ENCODE results near the gene OTOF. TPM values are rescaled to one million over a fixed set of nuclear protein-coding genes. Genes with fewer than 3 reads are reported as not detected.
A peak's percentile ranks its signal among the peaks of the same experiment; 100 is the strongest.
"Not testable (repeated sequence)": the region's sequence is repeated elsewhere in the genome, so short reads cannot be mapped to it uniquely, and the experiment has no call there.

The OTOF gene
- polyA plus RNA-seq, 4 donors, result 0.09 to 0.32 (median 0.20) TPM

DNA sequence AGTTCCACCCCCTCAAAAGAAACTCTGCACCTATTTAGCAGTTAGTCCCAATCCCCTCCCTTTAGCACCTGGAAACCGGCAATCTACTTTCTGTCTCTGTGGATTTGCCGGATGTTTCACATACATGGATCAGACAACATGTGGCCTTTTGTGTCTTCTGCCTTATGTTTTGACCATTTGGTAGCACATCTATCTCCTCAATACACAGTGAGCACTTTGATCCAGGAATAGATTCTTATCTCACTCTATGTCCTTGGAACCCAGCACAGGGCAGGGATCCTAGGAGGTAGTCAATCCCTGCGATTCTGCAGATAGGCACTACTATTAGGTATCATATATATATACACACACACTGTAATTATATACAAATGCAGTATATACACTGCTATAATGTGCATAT is 3.8 kb upstream of the OTOF start:
- no peak for DNase-seq (ENCODE audit: low read depth in 4 of 4, low spot score in 3 of 4)

GRCh38 chr2:26480566-26481423 is 2.9 kb upstream of the OTOF start:
- no peak for DNase-seq (ENCODE audit: low read depth in 4 of 4, low spot score in 3 of 4)

DNA sequence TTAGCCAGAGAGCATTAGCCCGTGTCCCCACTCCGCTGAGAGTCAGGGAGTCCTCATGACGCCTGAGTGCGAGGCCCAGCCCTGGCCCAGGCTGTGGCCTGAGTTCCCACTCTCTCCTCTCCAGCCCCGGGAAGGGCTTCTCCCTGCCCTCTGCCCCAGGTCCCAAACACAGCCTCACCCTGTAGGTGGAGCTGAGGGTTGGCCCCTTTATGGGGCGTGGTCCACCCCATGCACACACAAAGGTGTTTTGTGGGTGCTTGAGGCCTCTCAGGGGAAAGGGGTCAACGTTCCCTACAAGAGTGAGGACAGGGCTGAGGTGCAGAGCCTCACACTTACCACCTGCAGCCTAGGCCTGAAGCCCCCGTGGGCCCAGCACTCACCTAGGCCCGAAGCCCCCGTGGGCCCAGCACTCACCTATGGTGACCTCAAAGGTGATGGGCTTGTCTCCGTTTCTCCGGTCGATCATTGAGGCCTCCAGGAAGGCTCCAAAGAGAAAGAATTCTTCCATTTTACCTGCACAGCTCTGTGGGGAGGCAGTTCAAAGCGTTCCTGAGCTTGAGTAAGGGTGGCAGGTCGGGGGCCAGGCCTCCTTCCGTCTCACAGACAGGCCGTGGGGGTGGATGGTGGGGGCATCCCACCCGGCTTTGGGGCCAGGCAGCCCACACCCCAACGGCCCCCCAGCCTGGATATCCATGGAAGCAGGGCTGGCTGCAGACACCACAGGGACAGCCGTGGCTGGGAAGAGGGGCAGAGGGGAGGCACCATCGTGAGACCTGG is 2.1 kb upstream of the OTOF start:
- DNase-seq (ENCODE audit: low read depth in 4 of 4, low spot score in 3 of 4), result no peak

- no peak for DNase-seq (ENCODE audit: low read depth in 4 of 4, low spot score in 3 of 4)
These were observed 1.3 kb upstream of the OTOF start for GRCh38 chr2:26479131-26479788.

DNA sequence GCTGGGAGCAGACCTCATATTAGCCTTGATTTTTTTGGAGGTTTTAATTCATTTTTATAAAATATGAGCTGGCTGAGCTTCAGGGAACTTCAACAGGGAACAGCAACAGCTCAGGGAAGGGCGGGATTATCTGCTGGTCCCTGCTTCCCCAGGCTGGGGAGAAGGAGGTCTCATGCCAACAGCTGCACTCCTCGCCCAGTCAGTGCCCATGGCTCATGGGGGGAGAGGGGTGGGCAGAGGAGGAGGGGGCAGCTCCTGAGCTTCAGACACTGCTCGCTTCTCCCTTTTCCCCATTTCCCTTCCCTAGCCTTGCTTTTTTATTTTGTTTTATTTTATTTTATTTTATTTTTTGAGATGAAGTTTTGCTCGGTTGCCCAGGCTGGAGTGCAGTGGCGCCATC is 442 bp upstream of the OTOF start:
- DNase-seq (ENCODE audit: low read depth in 4 of 4, low spot score in 3 of 4), result no peak

DNA sequence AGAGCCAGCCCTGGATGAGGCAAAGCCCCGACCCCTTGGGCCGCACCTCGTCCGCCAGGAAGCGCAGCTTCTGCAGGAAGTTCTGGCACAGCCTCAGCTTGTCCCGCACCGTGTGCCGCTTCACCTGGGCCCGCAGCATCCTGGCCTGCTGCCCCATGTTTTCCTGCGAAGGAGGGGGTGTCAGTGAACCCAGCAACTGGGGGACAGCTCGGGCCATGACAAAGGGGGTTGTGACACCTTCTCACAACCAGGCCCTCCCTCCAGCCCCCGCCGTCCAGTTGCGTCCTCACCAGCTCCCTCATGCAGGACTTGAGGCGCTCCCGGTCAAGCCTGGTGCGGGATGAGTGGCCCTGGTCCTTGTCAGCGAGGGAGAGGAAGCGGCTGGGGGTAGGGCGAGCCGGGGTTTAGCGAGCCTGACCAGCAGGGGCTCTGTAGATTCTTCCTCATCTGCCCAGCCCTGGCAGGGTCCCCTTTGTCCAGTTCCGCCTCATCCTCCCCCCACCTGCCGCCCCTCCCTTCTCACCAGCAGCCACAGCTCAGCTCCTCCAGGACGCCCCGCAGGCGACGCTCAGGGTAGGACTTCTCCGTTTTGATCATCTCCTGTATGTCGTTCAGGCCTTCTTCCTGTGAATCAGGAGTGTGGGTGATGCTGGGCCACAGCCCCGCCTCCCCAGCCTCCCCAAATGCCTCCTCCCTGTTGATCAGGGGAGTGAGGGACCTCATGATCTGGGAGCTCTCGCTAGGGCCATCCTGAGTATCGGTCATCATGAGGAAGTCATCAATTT is 606 bp downstream of the OTOF start:
- no peak for DNase-seq (ENCODE audit: low read depth in 4 of 4, low spot score in 3 of 4)

- DNase-seq (ENCODE audit: low read depth in 4 of 4, low spot score in 3 of 4), result no peak
These were observed 2.0 kb downstream of the OTOF start for GRCh38 chr2:26475832-26476501.

DNA sequence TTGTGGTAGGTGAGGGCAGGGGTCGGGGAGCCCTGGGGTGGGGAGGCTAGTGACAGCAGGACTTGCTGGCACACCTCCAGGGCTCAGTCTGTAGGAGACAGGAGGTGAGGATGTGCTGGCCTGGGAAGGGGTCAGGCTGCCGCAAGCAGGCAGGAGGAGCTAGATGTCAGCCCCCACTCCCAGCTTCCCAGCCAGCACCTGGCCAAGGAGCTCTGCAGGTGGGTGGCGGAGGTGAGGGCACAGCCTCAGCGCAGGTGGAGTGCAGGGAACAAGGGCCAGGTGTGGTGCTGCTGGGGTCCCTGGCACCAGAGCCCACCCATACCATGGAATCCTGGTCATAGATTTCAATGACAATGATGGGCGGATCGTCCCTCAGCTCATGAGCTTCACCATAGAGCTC is 2.9 kb downstream of the OTOF start:
- DNase-seq (ENCODE audit: low read depth in 4 of 4, low spot score in 3 of 4), result no peak

GRCh38 chr2:26474261-26474785 is 3.6 kb downstream of the OTOF start:
- DNase-seq (ENCODE audit: low read depth in 4 of 4, low spot score in 3 of 4), result no peak

- no peak for DNase-seq (ENCODE audit: low read depth in 4 of 4, low spot score in 3 of 4)
These were observed 4.1 kb downstream of the OTOF start for GRCh38 chr2:26473796-26474195.

DNA sequence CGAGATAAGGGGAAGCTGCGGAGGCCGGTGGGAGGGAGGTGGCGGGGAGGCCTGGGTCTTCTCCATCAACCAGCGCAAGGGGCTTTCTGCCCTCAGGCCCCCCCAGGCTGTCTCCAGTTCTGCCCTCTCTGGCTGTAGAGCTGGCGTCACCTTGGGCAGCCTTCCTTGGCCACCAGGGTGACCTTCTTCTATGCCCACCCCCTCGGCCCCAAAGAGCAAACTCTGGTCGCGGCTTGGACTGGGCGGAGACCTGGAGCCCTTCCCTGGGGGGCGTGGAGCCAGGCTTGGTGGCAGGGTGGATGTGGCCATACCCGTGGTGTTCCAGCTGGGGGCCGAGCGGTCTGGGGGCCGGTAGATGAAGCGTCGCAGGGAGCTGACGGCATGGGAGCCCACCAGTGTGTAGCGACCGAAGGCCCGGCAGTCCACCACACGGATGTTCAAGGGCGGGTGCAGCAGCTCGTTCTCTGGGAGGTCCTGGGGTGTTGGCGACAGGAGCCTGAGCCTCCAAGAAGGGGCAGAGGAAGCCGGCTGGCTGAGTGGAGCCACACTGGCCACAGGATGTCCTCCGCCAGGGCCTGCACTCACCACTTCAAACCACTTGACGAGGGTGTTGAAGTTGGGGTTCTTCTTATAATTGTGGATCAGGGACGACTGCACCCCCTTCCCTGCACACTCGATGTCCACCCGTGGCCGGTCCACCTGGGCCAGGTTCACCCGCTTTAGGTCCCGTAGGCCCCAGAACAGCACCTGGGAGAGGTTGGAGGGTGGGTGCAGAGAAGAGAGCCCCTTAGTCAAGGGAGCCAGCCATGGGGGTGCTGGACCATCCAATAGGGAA is 4.9 kb downstream of the OTOF start:
- no peak for DNase-seq (ENCODE audit: low read depth in 4 of 4, low spot score in 3 of 4)

DNA sequence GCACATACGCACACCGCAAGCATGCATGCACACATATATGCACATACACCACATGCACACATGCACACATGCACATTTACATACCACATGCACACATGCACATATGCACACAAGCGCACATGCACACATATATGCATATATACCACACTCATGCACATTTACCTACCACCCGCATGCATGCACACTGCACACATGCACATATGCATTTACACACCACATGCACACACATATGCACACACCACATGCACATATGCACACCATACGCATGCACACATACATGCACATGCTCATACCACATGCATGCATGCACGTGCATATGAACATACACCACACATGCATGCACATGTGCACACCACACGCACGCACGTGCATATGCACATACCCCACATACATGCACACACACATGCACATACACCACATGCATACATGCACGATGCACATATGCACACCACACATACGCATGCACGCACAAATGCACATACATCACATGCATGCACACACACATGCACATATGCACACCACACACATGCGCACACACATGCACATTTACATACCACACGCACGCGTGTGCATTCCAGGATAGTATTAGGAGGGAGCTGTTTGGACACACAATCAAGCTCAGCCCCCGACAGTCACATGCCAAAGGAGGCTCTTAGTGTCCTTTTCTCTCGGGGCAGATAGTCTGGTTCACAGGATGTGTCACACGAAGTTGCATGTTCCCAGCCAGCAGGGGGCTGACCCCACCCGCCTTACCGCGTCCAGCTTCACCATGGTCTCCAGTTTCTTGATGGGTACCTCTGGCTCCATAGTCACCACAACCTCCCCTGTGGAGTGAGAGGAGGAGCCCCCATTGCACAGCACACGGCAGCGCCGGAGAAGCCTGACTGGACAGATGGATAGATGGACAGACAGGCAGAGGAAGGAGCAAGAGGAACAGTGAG is 5.9 kb downstream of the OTOF start:
- DNase-seq (ENCODE audit: low read depth in 4 of 4, low spot score in 3 of 4), result no peak

DNA sequence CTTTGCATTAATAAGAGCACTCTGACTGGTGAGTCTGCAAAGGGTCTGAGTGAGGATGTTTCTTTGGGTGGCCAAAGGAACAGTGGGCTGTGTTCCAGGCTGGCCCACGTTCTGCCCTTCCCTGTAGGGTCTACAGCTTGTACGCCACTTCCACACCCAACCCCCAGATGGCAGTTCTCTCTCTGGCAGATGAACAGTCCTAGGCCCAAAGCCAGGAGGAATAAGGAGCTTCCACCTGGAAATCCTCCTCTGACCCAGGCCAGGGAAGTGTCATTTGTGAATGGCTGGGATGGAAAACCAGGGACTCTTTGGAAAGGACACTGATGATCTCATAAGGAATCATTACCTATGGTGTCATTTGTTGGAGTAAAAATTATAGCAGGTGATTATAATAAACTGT is 6.6 kb downstream of the OTOF start:
- no peak for DNase-seq (ENCODE audit: low read depth in 4 of 4, low spot score in 3 of 4)

DNA sequence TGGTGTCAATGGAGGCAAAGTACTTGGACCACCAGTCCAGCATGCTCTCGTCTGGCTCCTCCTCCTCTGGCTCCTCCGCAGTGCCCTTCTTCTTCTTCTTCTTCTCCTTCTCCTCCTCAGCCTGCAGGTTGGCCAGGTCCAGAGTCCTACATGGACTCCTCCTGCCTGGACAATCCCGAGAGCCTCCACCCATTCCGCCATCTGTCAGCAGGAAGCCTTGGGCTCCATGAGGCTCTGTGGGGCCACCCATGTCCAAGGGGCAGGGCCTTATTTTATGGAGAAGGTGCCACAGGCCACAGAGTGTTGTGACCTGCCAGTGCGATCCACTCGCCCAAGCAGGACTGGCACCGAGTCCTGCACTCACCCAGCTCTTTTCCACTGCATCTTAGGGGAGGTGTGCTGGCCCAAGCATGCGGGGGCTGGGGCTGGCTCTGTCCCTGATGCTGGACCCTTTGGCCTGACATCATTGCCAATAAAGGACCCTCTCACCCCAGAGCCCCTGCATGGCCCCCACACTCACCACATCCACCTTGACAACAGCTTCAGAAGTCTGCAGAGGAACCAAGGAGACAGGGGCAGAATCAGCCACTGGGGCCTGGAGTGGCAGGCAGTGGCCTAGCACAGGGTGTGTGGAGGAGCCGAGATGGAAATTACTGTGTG is 7.2 kb downstream of the OTOF start:
- DNase-seq (ENCODE audit: low read depth in 4 of 4, low spot score in 3 of 4), result no peak

- no peak for DNase-seq (ENCODE audit: low read depth in 4 of 4, low spot score in 3 of 4)
These were observed 8.0 kb downstream of the OTOF start for GRCh38 chr2:26469955-26470354.

- DNase-seq (ENCODE audit: low read depth in 4 of 4, low spot score in 3 of 4), result peak in 1 of 4 donors; percentile 21
These were observed 8.7 kb downstream of the OTOF start for GRCh38 chr2:26469092-26469710.

DNA sequence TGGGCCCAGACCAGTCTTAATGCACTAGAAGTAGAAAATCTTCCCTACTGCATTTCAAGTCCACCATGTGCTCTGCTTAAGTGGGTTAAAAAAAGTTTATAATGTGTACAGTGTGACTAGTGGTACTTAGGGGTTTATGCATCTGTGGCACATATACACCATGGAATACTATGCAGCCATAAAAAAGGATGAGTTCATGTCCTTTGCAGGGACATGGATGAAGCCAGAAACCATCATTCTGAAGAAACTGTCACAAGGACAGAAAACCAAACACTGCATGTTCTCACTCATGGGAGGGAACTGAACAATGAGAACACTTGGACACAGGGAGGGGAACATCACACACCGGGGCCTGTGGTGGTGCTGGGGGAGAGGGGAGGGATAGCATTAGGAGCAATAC is 9.4 kb downstream of the OTOF start:
- not testable (repeated sequence) for DNase-seq (ENCODE audit: low read depth in 4 of 4, low spot score in 3 of 4)
